GM19099 (cell line): ENCODE results near the gene PLEKHM3.

Source experiments
- POLR2A ChIP-seq: IDR thresholded peaks from 3 replicates; pipeline ENCODE4 v1.6.1; 2011; ENCODE audit warnings: low read depth; ENCODE audit not compliant: insufficient read length; ENCODE audit errors: extremely low read depth

The PLEKHM3 gene

GRCh38 chr2:207903236-207903635 is 122.1 kb downstream of the PLEKHM3 start:
- no peak for TF ChIP-seq POLR2A

DNA sequence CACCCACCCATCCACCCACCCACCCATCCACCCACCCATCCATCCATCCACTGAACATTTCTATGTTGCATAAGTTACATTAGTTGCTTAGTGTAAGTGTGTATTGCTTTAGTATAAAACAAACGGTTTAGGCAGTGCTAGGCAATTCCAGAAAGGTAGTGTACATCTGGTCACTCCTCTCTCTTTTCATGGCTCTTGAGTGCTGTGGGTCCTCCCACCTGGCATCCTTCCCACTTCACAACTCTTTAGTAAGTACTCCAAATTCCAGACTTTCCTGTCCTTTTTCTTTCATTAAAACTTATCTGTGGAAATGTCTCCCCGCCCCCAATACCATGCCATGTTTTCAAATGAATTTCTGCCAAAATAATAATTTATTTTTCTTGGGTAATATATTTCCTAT is 122.5 kb downstream of the PLEKHM3 start:
- TF ChIP-seq POLR2A = no peak

DNA sequence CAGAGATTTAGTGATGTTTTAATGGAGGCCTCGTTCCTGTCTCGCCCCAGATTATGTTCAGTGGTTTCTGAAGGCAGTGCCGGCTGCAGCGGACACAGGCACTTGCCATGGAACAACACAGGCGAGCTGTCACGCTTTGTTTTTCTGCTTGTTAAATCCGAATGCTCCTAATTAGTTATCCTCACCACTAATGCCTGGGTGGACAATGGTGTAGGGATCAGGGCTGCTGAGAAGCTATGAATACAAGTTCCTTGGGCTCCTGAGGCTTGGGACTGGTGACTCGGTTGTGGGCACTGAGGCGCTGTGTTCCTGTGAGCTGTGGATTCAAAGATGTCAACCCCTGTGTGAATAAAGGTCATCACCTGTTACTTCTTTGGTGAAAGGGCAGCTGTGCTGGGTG is 123.5 kb downstream of the PLEKHM3 start:
- TF ChIP-seq POLR2A = no peak

DNA sequence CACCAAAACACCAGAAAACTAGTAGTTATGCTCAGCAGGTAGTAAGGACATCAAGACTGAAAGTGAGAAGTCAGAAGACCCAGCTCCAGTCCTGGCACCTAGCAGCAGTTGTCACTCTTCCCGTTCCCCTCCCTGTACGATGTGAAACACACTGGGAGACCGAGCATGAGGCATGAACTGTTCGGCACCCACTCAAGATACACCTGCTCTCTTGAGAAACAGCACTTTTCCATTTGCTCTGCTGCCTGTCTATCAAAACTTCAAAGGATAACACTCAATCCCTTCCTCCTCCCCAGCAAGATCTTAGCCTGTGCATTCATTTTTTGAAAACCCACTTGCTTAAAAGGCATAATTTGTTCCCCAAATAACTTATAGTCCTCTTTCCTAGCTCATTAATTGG is 123.9 kb downstream of the PLEKHM3 start:
- no peak for TF ChIP-seq POLR2A

GRCh38 chr2:207898354-207898695 is 127.0 kb downstream of the PLEKHM3 start:
- no peak for TF ChIP-seq POLR2A

DNA sequence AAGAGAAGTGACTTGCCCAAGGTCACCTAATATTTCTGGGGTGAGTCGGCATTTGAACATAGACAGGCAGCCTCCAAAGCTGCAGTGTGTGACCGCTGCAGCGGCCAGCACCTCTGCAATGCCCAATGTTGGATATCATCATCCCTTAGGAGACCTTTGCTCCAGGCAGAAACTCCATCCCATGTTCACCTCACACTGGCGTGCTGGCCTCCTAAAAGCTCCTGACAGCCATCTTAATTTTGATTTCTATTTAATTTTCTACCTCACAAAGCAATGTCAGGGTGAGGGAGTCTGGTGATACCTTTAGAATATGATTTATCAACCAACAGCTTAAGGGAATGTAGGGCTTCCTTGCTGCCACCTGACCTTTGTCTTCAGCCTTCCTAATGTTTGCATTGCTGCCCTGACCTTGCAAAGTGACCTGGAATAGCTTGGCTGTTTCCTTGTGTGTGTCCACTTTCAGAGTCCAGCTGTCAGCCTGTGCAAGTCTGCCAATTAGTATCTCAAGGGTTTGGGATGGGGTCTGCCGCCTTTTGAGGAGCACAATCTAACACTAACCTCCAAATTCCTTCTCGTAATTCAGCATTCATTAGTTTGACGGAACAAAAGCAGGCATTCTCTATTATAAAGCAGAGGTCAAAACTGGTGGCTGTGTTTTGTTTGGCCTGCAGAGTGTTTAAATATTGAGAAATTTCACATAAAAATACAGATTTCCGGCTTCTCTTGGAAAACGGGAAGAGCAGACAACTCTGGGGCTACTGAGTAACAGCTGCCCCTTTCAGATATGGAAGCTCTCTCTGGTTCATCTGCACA is 127.6 kb downstream of the PLEKHM3 start:
- TF ChIP-seq POLR2A = no peak

DNA sequence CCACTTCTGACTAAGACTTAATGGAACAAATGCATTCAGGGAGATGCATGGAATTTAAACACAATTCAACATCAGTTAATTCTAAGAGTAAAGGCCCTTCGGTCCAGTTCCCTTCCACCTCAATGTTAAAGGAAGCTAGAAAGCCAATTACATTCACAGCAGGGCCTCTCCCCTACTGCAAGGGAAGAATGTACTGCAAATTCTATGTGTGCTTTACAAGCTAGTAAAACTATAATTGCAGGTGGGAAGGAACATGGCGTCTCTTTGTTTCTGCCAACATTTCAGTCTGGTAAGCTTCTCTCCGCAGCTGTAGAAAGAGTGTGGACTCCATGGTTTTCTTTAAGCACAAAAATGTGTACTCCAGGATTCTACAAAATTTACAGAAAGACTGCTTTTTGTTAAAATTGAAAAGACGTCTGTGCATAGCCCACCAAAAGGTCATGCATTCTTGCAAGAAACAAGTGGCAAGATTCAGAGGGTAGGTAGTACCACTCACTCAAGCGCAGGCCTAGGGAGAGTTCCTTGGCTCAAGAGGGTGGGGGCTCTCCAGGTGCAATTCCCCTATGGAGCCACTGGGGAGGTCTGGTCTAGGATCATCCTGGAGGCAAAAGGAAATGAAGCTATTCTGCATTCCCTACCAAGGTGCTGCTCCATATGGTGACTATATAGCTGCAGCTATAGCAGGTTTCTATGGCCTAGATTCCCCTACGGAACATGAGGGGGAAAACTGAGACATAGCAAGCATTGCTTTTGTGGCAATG is 128.6 kb downstream of the PLEKHM3 start:
- TF ChIP-seq POLR2A = no peak

GRCh38 chr2:207895274-207895860 is 130.0 kb downstream of the PLEKHM3 start:
- TF ChIP-seq POLR2A = no peak

GRCh38 chr2:207892716-207893402 is 132.5 kb downstream of the PLEKHM3 start:
- no peak for TF ChIP-seq POLR2A

DNA sequence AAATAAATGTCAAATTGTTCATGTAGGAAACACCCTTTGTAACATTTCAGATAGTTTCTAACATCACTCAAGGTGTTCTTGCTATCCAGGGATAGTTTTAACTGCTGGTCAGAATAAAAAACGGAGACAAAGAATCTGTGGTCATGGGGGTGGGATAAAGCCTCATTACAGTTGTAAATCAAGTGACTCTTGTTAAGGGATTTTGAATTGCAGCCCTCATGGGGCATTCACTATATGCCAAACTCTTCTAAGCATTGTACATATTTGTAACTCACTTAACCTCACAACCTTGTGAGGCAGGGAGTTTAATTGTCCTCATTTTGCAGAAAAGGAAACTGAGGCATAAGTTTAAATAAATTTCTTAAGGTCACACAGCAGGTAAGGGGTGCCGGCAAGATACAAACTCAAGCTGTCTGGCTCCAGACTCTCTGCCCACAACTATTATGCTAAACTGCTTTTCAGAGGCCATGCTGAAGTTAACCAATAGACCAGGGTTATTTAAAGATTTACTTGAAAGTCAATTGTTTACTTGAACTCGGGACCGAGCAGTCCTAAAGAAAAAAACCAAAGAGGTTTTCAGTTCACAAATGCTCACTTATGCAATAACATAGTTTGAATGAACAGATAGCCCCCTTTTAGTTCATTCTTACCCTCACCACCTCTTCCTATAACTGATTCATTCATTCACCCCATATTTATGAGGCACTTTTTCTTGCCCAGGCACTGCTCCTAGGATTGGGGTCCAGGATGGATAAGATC is 134.1 kb downstream of the PLEKHM3 start:
- no peak for TF ChIP-seq POLR2A

- TF ChIP-seq POLR2A = no peak
Measured at GRCh38 chr2:207887500-207887899, 137.8 kb downstream of the PLEKHM3 start.

DNA sequence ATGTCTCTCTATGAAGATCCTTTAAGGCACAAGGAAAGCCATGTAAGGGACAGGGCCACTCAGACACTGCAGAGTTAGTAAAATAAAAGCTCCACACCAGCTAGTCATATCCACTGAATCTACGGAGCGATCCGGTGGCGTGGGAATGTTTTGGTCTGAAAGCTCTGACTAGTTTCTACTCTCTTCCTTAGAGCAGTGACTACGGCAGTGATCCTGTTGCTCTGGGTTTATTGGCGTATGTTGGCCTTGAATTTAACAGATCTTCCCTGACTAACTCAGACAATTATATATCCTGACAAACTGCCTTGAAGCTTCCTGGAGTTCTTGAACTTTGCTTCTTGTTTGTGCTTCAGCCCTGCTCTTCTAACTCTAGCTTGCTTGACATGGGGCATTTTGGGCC is 140.3 kb downstream of the PLEKHM3 start:
- no peak for TF ChIP-seq POLR2A

- TF ChIP-seq POLR2A = no peak
Measured at GRCh38 chr2:207884127-207884526, 141.2 kb downstream of the PLEKHM3 start.

DNA sequence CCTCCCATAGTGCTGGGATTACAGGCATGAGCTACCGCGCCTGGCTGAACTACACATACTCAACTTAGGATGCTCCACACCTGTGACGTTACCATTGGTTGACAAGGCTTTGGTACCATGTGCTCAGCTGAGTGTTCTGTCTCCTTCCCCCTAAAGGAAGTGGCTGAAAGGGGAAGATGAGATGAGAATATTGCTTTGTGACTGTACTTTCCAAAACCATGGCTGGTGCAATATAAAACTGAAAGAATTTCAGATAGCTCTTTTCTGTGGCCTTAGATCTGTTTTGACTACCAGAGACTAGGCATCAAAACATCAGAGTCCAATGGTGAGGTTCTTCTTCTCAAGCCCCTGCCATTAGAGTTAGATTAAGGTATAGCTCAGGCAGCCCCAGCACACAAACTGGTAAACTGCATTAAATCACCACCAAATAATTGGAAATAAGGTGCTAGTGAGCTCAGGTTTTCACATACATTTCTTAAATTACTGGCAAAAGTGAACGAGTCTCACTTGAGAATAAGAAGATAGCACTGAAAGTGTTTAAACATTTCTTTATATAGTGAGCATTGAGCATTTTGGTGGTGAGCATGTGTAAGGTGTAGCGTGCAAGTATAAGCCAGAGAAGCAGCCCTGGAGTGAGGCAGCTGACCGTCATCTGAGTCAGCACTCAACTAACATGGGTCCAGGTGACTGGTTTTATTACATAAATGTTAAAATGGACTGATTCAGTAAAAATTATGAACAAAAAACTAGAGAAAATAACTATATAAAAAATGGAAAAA is 142.1 kb downstream of the PLEKHM3 start:
- no peak for TF ChIP-seq POLR2A
